H1 (cell line): ENCODE data around the gene SLC43A2.

Experiments
- CTCF ChIP-seq, 3 experiments: IDR thresholded peaks; 1 replicate in 2 of 3; 2 replicates in 1 of 3; pipeline versions ENCODE4 v1.5.1 to v1.6.1; 2011; ENCODE audit warnings: low read length in 3 of 3, mild to moderate bottlenecking in 3 of 3, inconsistent platforms in 2 of 3, low read depth in 1 of 3, moderate library complexity in 1 of 3; ENCODE audit not compliant: insufficient read depth in 1 of 3; ENCODE audit errors: control extremely low read depth in 1 of 3
- GABPA ChIP-seq: IDR thresholded peaks from 2 replicates; pipeline ENCODE4 v1.6.1; 2011; ENCODE audit warnings: mild to moderate bottlenecking, low read length, moderate library complexity, borderline replicate concordance; ENCODE audit not compliant: insufficient read depth
- JUN ChIP-seq: IDR thresholded peaks from 2 replicates; pipeline ENCODE4 v1.6.1; 2011; ENCODE audit warnings: low read depth, mild to moderate bottlenecking, improper control_type of control experiment, low read length
- KDM5A ChIP-seq: fragments of 200-600 bp; IDR thresholded peaks from 2 replicates; pipeline ENCODE4 v1.7.1; 2012; ENCODE audit warnings: mild to moderate bottlenecking, low read length, inconsistent platforms, mixed read lengths
- POLR2A ChIP-seq, 2 experiments: IDR thresholded peaks; 1 replicate in 1 of 2; 2 replicates in 1 of 2; pipeline ENCODE4 v1.6.1; 2011; ENCODE audit warnings: low read depth in 2 of 2, low read length in 2 of 2, mild to moderate bottlenecking in 2 of 2; ENCODE audit errors: control extremely low read depth in 1 of 2
- SP2 ChIP-seq: IDR thresholded peaks from 2 replicates; pipeline ENCODE4 v1.6.1; 2012; ENCODE audit warnings: mild to moderate bottlenecking, low read length, inconsistent platforms
- SUZ12 ChIP-seq: fragments of 200-600 bp; sonication (generic); IDR thresholded peaks from 2 replicates; pipeline ENCODE4 v1.6.1; 2012; ENCODE audit warnings: mild to moderate bottlenecking, inconsistent platforms, low read length, moderate library complexity, mixed read lengths
- YY1 ChIP-seq: IDR thresholded peaks from 2 replicates; pipeline ENCODE4 v1.6.1; 2011; ENCODE audit warnings: low read depth, mild to moderate bottlenecking, low read length

DNA sequence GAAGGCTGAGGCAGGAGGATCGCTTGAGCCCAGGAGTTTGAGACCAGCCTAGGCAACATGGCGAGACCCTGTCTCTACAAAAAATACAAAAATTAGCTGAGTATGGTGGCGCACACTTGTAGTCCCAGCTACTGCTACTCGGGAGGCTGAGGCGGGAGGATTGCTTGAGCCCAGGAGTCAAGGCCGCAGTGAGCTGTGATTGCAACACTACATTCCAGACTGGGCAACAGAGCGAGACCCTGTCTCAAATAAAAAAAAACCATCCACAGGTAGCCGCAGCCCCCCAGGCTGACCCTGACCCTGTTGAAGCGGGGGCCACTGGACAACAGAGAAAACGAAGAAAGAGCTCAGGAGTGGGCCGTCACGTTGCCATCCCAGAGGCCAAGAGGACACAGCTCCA lies 4.0 kb downstream of the SLC43A2 start:
- TF ChIP-seq GABPA, result no peak
- no peak for TF ChIP-seq POLR2A (IDR thresholded peaks at IDR 0.05; ENCODE audit: control extremely low read depth in 1 of 2, low read depth in 2 of 2, low read length in 2 of 2)
- TF ChIP-seq CTCF (IDR thresholded peaks at IDR 0.05; ENCODE audit: control extremely low read depth in 1 of 3, insufficient read depth in 1 of 3, low read depth in 1 of 3, low read length in 3 of 3), result no peak
- TF ChIP-seq YY1, result no peak
- no peak for TF ChIP-seq JUN
- no peak for TF ChIP-seq KDM5A
- no peak for TF ChIP-seq SUZ12
- TF ChIP-seq SP2, result no peak
